ENCODE measurements around the gene LZTR1.

- no peak for TF ChIP-seq CTCF (IDR thresholded peaks at IDR 0.05; ENCODE audit: poor library complexity)
- no peak for TF ChIP-seq EZH2phosphoT487 (IDR thresholded peaks at IDR 0.05; ENCODE audit: low read depth, severe bottlenecking, unreplicated experiment)
- no peak for TF ChIP-seq EZH2 (IDR thresholded peaks at IDR 0.05; ENCODE audit: borderline replicate concordance)
These were observed 5.7 kb upstream of the LZTR1 start for GRCh38 chr22:20976291-20976877.

Data from hepatocyte (in vitro differentiated cells).